GM23338 (cell line): ENCODE measurements around the gene FREY1. TPM values are rescaled to one million over a fixed set of nuclear protein-coding genes. Genes with fewer than 3 reads are reported as not detected.

ENCODE experiments used
- ATAC-seq: fragments of 200-7000 bp; cut with Tn5 transposase; 3 replicates; pipeline ENCODE4 v1.9.1; 2020
- DNase-seq: peaks from one replicate; pipeline ENCODE4 v3.0.0-alpha.2; 2015; ENCODE audit warnings: low spot score
- H2AFZ ChIP-seq: fragments of 200-600 bp; sonication (generic); 2 replicates; pipeline ENCODE4 v1.8.0; 2016; ENCODE audit warnings: antibody characterized with exemption, mild to moderate bottlenecking, moderate library complexity
- H3F3A ChIP-seq: fragments of 200-600 bp; sonication (generic); replicated peaks from 2 replicates; pipeline ENCODE4 v1.8.0; 2017; ENCODE audit warnings: antibody characterized with exemption, mixed run types, low read depth
- H3K27ac ChIP-seq: fragments of 200-600 bp; sonication (generic); 2 replicates; pipeline ENCODE4 v1.6.1; 2016; ENCODE audit warnings: low read depth
- H3K27me3 ChIP-seq: fragments of 200-600 bp; sonication (generic); 2 replicates; pipeline ENCODE4 v1.8.0; 2016; ENCODE audit warnings: mild to moderate bottlenecking, mixed run types, moderate library complexity; ENCODE audit not compliant: insufficient read depth
- H3K36me3 ChIP-seq: fragments of 200-600 bp; sonication (generic); 2 replicates; pipeline ENCODE4 v1.8.0; 2016; ENCODE audit warnings: mild to moderate bottlenecking; ENCODE audit not compliant: insufficient read depth
- H3K4me1 ChIP-seq: fragments of 200-600 bp; sonication (generic); 2 replicates; pipeline ENCODE4 v1.8.0; 2016; ENCODE audit warnings: mild to moderate bottlenecking, moderate library complexity; ENCODE audit not compliant: insufficient read depth
- H3K4me2 ChIP-seq: fragments of 200-600 bp; sonication (generic); 2 replicates; pipeline ENCODE4 v1.7.1; 2017; ENCODE audit warnings: mixed run types
- H3K4me3 ChIP-seq: fragments of 200-600 bp; sonication (generic); 2 replicates; pipeline ENCODE4 v1.6.1; 2016; ENCODE audit warnings: mixed run types
- H3K79me2 ChIP-seq: fragments of 200-600 bp; sonication (generic); replicated peaks from 2 replicates; pipeline ENCODE4 v1.8.0; 2017; ENCODE audit warnings: mild to moderate bottlenecking; ENCODE audit not compliant: insufficient read depth
- H3K9me2 ChIP-seq: fragments of 200-600 bp; sonication (generic); 2 replicates; pipeline ENCODE4 v1.8.0; 2017; ENCODE audit not compliant: insufficient read depth
- H4K20me1 ChIP-seq: fragments of 200-600 bp; sonication (generic); replicated peaks from 2 replicates; pipeline ENCODE4 v1.8.0; 2017; ENCODE audit warnings: mild to moderate bottlenecking; ENCODE audit not compliant: insufficient read depth
- H3K27ac Mint-ChIP-seq: 2 replicates; pipeline ENCODE4 v1.8.0; 2020; ENCODE audit warnings: inconsistent platforms, mild to moderate bottlenecking, moderate library complexity, mixed read lengths
- H3K27me3 Mint-ChIP-seq: 3 replicates; pipeline ENCODE4 v1.8.0; 2022; ENCODE audit warnings: low read depth, mild to moderate bottlenecking, moderate library complexity, mixed read lengths, inconsistent platforms; ENCODE audit not compliant: insufficient read depth, poor library complexity
- H3K36me3 Mint-ChIP-seq: 3 replicates; pipeline ENCODE4 v1.8.0; 2021; ENCODE audit warnings: low read depth, mild to moderate bottlenecking, inconsistent platforms, moderate library complexity, mixed read lengths
- H3K4me1 Mint-ChIP-seq: 3 replicates; pipeline ENCODE4 v1.8.0; 2020; ENCODE audit warnings: mild to moderate bottlenecking, inconsistent platforms, mixed read lengths
- H3K4me3 Mint-ChIP-seq: 3 replicates; pipeline ENCODE4 v1.8.0; 2021; ENCODE audit warnings: moderate library complexity, mild to moderate bottlenecking, inconsistent platforms, mixed read lengths
- H3K9me3 Mint-ChIP-seq: 3 replicates; pipeline ENCODE4 v1.8.0; 2020; ENCODE audit warnings: moderate library complexity, mild to moderate bottlenecking, inconsistent platforms, mixed read lengths
- CTCF ChIP-seq, 2 experiments: fragments of 200-600 bp in 1 of 2; sonication (generic) in 1 of 2; conservative IDR thresholded peaks; 2 replicates each; pipeline versions ENCODE4 v1.5.1 to v1.6.1; 2016 to 2017; ENCODE audit warnings: antibody characterized with exemption in 2 of 2, low read depth in 2 of 2, mild to moderate bottlenecking in 2 of 2, moderate library complexity in 1 of 2
- ETS1 ChIP-seq: IDR thresholded peaks from 2 replicates; pipeline ENCODE4 v1.6.1; 2016; ENCODE audit warnings: antibody characterized with exemption
- EZH2 ChIP-seq: fragments of 200-600 bp; sonication (generic); IDR thresholded peaks from one replicate; pipeline ENCODE4 v1.8.0; 2017; ENCODE audit warnings: antibody characterized with exemption, mild to moderate bottlenecking, low read depth; ENCODE audit not compliant: unreplicated experiment
- JUNB ChIP-seq: IDR thresholded peaks from one replicate; pipeline ENCODE4 v1.6.1; 2016; ENCODE audit warnings: antibody characterized with exemption; ENCODE audit not compliant: unreplicated experiment
- NANOG ChIP-seq: IDR thresholded peaks from 2 replicates; pipeline ENCODE4 v1.6.1; 2016; ENCODE audit warnings: antibody characterized with exemption, borderline replicate concordance
- ZNF462 ChIP-seq: fragments of 250-450 bp; sonication (Bioruptor Pico); IDR thresholded peaks from 2 replicates; pipeline ENCODE4 v1.5.0; 2020; ENCODE audit warnings: mild to moderate bottlenecking, moderate library complexity
- polyA plus RNA-seq: library from polyadenylated mRNA; unstranded; fragments of >200 nt; fragmentation: Nextera tagmentation; extraction: Ambion mirVana; gene quantifications from 2 replicates; pipeline ENCODE4 v1.2.1, GENCODE V29; 2016
- total RNA-seq: library from RNA; depleted of rRNA; stranded (reverse); fragments of >200 nt; shearing (Covaris generic); gene quantifications from 2 replicates; pipeline ENCODE4 v1.2.3, GENCODE V29; 2014

The FREY1 gene
- total and polyA plus RNA-seq, 2 experiments from 2014 or later: 1.1 TPM; not detected in 1

- TF ChIP-seq ZNF462: no peak
- TF ChIP-seq JUNB: no peak
- TF ChIP-seq NANOG: no peak
- TF ChIP-seq CTCF (conservative IDR thresholded peaks at IDR 0.05; ENCODE audit: low read depth in 2 of 2): peak in 1 of 2 experiments; percentile 36; a peak in 2 of 4 replicates
- no peak for TF ChIP-seq ETS1
- no peak for TF ChIP-seq EZH2
- H3K9me3 Mint-ChIP-seq: no peaks in the 10 kb centered on the region; the same call in 2 of the 3 replicates
- H3K4me1 Mint-ChIP-seq: peaks cover 17% of the 10 kb centered on the region
- Histone ChIP-seq H2AFZ (no peak overlapping the region), H3K4me3 (no peak overlapping the region), H3K36me3 (peaks cover 6% of the 10 kb centered on the region; the same call in 1 of the 2 replicates), H3K27ac (peak overlapping the region; percentile 50; the same call in 1 of the 2 replicates), H3K27me3 (no peaks in the 10 kb centered on the region), H4K20me1 (peaks cover 4% of the 10 kb centered on the region), H3K9me2 (no peaks in the 10 kb centered on the region), H3K4me1 (no peaks in the 10 kb centered on the region), H3K79me2 (peaks cover 2% of the 10 kb centered on the region; the same call in 1 of the 2 replicates), H3F3A (0 out of 2 replicates have a peak, but pooled peaks cover 4% of the 10 kb centered on the region), H3K4me2 (no peak overlapping the region)
- peaks cover 13% of the 10 kb centered on the region for H3K27me3 Mint-ChIP-seq
- H3K4me3 Mint-ChIP-seq: no peak overlapping the region; the same call in 2 of the 3 replicates
- ATAC-seq (peak; percentile 10; the same call in 2 of the 3 replicates), DNase-seq (no peak)
- H3K27ac Mint-ChIP-seq: peak overlapping the region; percentile 7
- H3K36me3 Mint-ChIP-seq: peaks cover 50% of the 10 kb centered on the region
Observed at GRCh38 chr11:45930031-45930794, 23.1 kb upstream of the FREY1 start.
